HG03432 (cell line): ENCODE results near the gene ZSCAN5C.
"Not testable (repeated sequence)": the region's sequence is repeated elsewhere in the genome, so short reads cannot be mapped to it uniquely, and the experiment has no call there.

Experiments
- ATAC-seq: cut with Tn5 transposase; IDR thresholded peaks from one replicate; pipeline ENCODE4 v1.9.1; 2021; ENCODE audit warnings: mild to moderate bottlenecking, moderate library complexity; ENCODE audit not compliant: unreplicated experiment

ZSCAN5C gene

GRCh38 chr19:56201973-56202372, at the start of gene ZSCAN5C:
TSS of gene ZSCAN5C (plus strand) at chr19:56202273. CDS start at chr19:56205914, 3,641 bp downstream.
- no peak for ATAC-seq

- no peak for ATAC-seq
Observed at GRCh38 chr19:56152644-56153043, 49.4 kb upstream of the ZSCAN5C start.

DNA sequence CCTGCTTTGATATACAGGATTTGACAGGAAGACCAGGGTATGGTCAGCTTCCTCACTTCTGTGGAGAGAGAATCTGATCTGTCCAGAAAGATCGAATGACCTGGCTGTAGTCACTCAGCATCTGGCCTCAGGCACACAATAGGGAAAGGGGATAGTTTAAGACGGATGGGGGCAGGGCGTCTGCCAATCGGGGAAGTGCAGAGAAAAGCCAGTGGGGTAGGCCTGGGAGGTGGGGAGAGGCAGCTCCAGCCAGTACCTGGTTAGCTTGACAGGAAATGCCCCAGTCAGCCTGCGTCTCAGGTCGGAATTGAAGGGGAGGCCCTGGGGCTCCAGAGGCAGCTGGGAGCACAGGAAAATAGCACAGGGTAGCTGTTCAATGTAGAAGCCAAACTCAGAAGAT, 48.6 kb upstream of the ZSCAN5C start:
- ATAC-seq = no peak

DNA sequence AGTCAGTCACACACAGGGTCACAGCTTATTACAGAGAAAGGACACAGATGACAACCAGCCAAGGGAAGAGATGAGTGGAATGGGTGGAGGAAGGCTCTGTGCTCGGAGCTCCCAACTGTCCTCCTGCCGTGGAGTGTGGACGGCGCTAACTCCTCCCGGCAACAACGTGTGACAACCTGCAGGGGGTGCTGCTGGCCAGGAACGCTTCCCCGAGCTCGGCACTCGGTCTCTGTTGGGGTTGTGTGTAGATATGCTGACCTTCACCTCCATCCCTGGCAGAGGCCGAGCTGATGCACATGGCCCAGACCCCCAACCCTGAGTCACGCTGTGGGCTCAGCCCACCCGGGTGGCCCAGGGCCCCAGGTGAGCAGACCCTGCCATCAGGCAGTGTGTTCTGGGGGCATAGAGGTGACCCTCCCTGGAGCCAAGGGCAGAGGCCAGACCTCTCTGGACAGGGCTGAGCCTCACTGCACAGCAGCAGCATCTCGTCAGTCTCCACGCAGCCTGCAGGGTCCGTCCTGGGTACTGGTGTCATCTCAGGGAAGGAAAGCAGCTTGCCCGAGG, 46.9 kb upstream of the ZSCAN5C start:
- no peak for ATAC-seq

GRCh38 chr19:56156768-56157167, 45.3 kb upstream of the ZSCAN5C start:
- ATAC-seq = no peak

DNA sequence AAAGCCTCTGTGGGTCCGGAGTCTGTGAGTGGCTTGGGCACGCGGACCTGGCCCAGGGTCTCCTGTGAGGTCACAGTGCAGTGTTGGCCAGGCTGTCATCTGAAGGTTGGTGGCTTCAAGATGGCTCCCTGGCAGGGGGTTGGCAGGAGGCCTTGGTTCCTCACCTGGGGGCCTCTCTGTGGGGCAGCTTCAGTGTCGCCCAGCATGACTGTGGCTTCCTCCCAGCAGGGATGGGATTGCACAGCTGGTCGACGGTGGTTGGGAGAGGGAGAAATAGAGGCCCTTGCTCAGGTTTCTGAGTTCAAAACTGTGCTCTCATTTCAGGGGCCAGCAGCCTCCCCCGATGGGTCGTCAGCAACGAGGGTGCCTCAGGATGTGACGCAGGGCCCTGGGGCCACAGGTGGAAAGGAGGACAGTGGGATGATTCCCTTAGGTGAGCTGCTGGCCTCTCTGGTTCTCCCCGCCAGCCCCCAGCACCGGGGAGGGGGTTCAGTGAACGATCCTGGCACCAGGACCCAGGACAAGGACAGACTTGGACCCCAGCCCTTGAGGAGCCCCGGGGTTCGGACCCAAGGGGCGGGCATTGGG, 43.8 kb upstream of the ZSCAN5C start:
- no peak for ATAC-seq

DNA sequence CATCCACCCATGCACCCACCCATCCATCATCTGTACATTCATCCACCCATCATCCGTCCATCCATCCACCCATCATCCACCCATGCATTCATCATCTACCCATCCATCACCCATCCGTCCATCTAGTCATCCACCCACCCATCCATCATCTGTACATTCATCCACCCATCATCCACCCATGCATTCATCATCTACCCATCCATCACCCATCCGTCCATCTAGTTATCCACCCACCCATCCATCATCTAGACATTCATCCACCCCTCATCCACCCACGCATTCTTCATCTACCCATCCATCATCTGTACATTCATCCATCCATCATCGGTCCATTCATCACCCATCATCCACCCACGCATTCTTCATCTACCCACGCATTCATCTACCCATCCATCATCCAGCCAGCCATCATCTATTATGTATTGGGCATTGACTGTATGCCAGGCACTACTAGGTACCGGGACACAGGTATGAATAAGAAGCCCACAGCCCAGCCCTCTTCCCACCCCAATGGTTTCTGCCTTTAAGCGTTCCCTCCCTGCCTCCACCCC, 43.0 kb upstream of the ZSCAN5C start:
- ATAC-seq = no peak

DNA sequence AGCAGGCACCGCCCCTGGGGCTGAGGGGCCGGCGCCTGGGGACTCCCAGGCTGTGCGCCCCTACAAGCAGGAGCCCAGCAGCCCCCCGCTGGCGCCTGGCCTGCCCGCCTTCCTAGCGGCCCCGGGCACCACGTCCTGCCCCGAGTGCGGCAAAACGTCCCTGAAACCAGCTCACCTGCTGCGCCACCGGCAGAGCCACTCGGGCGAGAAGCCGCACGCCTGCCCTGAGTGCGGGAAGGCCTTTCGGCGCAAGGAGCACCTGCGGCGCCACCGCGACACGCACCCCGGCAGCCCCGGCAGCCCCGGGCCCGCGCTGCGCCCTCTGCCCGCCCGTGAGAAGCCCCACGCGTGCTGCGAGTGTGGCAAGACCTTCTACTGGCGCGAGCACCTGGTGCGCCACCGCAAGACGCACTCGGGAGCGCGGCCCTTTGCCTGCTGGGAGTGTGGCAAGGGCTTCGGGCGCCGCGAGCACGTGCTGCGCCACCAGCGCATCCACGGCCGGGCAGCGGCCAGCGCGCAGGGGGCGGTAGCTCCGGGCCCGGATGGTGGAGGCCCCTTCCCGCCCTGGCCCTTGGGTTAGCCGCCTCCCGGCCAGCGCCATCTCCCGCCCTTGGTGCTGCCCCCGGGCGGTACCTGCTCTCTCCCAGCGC, 42.3 kb upstream of the ZSCAN5C start:
- no peak for ATAC-seq

DNA sequence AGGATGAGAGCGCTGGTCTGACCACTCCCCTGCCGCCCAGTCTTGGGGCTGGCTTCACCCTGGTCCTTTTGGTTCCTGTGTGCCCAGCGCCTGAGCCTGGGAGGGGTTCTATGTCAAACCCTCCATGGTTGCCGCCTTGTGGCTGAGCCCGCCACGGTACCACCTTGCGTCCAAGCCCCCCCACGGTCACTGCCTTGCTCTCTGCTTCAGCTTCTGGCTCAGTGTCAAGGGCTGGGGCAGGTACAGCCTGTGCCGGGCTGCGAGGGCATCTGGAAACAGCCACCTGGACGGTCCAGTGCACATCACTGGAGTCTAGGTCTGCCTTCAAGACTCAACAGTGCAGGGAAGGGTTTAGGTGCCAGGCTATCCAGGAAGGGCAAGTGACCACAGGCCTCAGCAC, 40.5 kb upstream of the ZSCAN5C start:
- ATAC-seq = no peak

- ATAC-seq = no peak
Observed at GRCh38 chr19:56162258-56162657, 39.8 kb upstream of the ZSCAN5C start.

DNA sequence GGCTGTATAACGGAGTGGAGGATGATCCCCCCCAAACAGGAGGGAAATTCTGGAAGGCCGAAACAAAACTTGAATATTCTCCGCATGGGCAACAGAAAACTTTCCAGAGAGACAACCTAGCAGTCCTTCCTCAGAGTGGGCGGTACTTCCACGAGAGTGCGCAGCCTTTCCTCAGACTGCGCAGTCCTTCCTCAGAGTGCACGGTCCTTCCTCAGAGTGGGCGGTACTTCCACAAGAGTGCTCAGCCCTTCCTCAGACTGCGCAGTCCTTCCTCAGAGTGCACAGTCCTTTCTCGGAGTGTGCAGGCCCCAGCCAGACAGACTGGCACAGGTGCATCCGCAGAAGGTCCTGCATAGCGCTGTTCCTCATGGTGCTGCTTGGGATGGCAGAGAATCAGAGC, 39.0 kb upstream of the ZSCAN5C start:
- ATAC-seq = no peak

- no peak for ATAC-seq
Observed at GRCh38 chr19:56167064-56167578, 35.0 kb upstream of the ZSCAN5C start.

- no peak for ATAC-seq
Observed at GRCh38 chr19:56170261-56170660, 31.8 kb upstream of the ZSCAN5C start.

GRCh38 chr19:56174086-56174485, 28.0 kb upstream of the ZSCAN5C start:
- ATAC-seq = no peak

DNA sequence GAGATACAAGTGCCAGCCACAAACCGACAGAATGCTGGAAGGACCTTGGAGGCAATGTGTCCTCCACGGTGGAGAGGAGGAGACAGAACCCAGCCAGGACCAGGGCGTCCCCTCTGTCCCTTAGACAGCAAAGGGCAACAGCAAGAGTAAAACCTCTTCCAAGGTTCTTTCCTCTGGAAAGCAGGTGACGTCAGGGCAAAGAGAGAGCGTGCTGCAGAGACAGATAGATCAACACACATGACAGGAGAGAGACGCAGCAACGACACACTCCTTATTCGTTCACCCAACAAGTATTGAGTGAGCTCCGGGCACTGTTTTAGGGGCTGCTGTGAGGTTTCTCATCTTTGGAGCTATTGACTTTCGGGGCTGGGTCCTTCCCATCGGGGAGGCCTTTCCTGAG, 27.5 kb upstream of the ZSCAN5C start:
- ATAC-seq = no peak

DNA sequence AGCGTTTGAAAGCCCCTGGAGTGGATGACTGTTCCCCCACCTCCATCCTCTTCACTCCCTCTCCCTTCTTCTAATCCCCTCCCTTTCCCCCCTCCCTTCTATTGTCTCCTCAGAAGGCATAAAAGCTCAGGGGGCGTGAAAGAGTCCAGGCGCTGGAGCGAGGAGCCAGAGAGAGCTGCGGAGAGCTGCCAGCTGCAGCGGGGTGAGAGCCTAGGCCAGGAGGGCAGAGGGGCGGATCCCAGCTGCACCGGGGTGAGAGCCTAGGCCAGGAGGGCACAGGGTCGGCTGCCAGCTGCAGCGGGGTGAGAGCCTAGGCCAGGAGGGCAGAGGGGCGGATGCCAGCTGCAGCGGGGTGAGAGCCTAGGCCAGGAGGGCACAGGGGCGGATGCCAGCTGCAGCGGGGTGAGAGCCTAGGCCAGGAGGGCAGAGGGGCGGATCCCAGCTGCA, 26.2 kb upstream of the ZSCAN5C start, which contains the start of gene GALP:
Gene GALP, plus strand, starts transcription at position 148 of the 447 bp plus-strand sequence. CDS start 1,101 bp downstream, outside the sequence.
- ATAC-seq = not testable (repeated sequence)

GRCh38 chr19:56176310-56176709, 25.8 kb upstream of the ZSCAN5C start:
- ATAC-seq = not testable (repeated sequence)

DNA sequence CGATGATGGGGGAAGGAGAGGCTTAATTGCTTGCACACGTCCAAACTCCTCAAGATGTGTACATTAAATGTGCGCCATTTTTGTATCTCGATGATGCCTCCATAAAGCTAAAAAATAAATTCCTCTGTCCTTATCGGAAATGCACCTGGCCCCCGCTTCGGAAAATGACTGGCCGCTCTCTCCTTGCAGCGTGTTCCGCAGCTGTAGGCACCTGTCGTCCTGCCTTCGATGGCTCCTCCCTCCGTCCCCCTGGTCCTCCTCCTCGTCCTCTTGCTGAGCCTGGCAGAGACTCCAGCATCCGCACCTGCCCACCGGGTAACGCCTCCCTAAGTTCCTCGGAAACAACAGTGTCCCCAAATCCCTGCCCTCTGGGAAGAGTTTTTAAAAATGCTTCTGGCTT, 25.2 kb upstream of the ZSCAN5C start:
- no peak for ATAC-seq

- ATAC-seq = no peak
Observed at GRCh38 chr19:56177564-56178243, 24.4 kb upstream of the ZSCAN5C start.

- ATAC-seq = no peak
Observed at GRCh38 chr19:56189785-56190184, 12.3 kb upstream of the ZSCAN5C start.

DNA sequence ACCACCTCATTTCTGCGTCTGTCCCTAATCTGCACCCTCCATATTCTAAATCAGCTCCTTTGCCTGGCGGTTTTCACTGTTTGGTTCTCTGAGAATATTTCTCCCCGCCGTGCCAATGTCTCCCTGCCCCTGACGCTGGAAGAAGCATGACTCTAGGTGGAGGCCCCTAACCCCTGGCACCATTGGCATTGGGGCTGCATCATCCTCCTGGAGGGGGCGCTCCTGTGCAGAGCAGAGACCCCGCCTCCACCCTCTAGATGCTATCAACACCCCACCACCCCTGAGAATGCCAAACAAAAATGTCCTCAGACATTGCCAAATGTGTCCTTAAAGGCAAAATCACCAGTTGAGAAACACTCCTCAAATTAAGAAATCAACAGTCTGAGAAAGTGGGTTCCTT, 11.0 kb upstream of the ZSCAN5C start:
- ATAC-seq = no peak
